Frontal cortex (tissue), 4 donors: ENCODE results near the gene ITIH3. TPM values are rescaled to one million over a fixed set of nuclear protein-coding genes. Genes with fewer than 3 reads are reported as not detected.
A peak's percentile ranks its signal among the peaks of the same experiment; 100 is the strongest.

Experiments used
- DNase-seq, 2 donors: peaks; one replicate each; pipeline ENCODE4 v3.0.0; 2012; ENCODE audit warnings: low spot score in 2 of 2
- FAIRE-seq: peaks from 2 replicates; lab custom pipeline; 2012; peaks lifted over from hg19 to GRCh38; lab: Jason Lieb, UNC
- total RNA-seq: library from RNA; depleted of rRNA; stranded (reverse); fragments of >200 nt; gene quantifications from one replicate; pipeline ENCODE4 v1.2.3, GENCODE V29; 2014
- donor health status: control.
- donor health status: control.
- donor health status: control.

ITIH3 gene
- total RNA-seq, 1 donor from 2014 or later = not detected

DNA sequence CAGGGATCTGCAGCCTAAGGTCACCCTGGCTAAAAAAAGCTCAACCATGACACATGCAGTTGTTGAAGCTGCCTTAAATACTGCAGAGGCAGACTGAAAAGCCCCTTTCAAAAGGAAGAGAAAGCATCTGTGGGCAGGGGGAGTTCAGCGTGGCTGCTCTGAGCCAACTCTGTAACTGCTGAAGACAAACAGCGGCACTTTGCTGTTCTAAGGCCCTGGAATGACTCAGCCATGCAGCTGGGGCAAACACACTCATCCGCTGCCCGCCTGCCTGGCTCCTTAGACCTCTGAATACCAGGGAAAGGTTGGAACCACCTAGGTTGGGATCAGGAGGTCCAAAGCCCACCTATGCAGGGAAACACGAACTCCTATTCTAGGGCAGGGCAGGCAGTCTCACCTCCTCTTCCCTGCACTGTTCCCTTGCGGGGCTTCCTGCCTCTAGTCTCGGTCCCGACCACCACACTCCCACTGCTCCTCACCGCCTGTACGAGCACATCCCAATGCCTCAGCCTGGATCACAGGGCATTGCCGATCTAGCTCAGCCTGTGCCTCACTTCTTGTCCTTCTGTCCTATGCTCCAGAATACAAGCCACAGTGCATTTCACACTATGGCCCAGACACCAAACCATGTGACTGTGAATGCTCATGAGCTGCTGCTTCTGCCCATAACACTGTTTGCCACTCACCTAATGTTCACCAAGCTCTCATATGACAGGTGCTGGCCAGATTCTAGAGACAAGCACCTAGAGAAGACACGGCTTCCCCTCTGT, 46.8 kb downstream of the ITIH3 start:
- DNase-seq (no peak), FAIRE-seq (no peak)

DNA sequence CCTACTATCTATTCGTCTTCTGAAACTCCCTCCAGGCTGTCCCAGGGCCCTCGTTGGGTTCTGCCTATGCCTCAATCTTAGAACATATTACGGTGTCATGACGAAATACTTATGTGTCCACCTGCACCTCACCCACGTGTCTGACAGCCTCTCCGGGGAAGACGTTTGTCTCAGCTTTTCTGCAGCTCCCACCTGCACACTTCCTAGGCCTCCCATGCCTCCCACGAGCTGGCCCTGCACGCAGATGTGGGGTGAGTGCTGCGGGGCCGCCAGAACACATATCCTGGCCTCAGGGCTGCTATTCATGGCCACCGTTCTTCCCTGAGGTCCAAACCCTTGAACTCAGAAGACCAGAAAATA, 47.4 kb downstream of the ITIH3 start:
- no peak for FAIRE-seq
- DNase-seq = no peak

DNA sequence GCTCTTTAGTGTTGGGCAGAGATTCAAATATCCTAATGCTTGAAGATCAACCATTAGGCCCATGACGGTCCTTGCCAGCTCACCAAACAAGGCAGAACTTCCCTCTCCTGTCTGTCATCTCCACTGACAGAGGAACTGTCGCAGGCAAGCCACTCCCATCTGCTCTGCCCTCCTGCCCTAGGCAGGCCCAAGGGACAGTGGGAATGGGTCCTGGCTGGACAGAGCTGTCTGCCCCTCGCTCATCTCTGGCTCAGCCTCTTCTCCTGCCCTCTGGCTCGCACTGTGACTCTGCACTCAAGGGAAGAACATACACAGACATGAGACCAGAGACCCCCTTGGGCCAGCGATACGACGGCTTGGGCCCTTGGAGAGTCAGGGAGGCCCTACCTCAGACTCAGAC, 47.8 kb downstream of the ITIH3 start:
- DNase-seq = no peak
- FAIRE-seq = no peak

DNA sequence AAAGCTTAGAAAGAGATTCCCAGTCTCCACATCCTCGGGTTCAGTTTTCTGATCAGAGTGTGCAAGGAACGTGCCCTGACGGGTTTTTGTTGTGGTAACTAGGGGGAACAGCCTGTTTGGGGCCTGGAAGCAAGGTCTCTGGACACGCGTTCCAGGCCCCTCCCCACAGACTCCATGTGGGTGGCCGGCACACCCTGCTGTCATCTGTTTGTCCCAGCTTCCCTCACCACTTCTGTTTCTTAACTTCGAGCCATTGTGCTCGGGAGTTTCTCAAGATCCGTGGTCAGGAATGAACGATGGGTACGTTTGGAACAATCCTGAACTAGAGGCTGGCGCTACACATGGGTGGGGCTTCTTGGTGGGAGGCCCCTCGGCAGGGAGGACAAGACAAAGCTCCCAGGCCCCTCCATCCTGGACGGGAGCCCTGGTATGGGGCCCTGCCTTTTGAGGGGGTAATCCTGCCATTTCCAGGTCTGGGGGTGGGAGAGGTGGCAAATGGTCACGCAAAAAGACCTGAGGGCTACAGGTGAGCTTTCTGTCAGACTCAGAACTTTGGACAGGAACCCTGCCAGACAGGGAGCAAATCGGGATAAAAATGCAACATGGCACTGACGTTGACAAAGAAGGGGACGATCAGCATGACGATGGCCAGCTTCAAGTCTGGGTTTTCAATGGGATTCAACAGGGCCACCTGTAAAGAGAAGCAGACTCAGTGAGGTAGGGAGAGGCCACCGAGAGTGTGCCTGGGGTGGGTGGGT, 48.7 kb downstream of the ITIH3 start:
- DNase-seq (no peak), FAIRE-seq (no peak)

DNA sequence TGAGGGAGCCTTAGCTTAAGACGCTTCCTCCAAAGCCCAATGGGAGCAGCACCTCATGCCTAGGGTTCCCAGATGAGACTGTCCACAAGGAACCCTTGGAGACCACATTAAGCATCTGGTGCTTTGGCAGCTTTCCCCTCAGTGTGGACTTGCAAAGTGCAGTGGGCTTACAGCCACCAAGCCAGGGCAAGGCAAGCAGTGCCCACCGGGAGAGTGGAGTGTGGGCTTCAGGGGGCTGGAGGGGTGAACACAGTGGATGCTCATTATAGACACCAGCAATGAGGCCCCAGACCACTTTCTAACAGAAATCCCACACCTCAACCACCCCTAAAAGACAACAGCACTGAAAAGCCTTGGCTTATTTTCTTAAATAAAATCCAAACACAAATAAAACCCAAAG, 49.3 kb downstream of the ITIH3 start:
- FAIRE-seq (no peak), DNase-seq (no peak)

DNA sequence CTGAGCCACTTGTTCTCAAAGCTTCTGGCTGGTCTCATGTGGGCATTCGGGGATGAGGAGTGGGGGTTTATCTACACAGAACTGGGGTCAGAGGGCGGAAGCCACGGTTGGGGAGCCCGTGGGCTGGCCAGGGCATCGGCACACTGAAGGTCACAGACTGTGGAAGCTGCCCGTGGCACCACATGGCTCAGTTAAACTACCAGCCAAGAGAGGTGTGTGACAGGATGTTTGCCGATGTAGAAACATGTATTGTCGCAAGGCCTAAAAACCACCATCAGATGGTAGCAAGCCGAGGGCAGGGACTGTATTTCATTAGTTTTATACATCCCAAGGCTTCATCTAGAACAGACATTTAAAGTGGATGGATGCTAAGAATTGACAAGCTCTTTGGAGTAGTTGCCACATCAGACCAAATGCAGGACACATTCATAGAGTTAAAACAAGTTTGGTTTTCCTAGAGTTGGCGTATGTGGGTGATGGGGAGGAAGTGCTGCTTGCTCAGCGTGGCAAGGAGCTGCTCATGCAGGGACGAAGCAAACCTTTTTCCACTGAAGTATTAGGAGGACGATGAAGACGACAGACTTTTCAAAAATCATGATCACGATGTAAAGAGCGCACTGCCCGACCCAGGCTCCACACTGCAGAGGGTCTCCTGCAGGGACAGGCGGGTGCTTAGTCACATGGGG, 49.8 kb downstream of the ITIH3 start:
- FAIRE-seq (no peak), DNase-seq (no peak)

DNA sequence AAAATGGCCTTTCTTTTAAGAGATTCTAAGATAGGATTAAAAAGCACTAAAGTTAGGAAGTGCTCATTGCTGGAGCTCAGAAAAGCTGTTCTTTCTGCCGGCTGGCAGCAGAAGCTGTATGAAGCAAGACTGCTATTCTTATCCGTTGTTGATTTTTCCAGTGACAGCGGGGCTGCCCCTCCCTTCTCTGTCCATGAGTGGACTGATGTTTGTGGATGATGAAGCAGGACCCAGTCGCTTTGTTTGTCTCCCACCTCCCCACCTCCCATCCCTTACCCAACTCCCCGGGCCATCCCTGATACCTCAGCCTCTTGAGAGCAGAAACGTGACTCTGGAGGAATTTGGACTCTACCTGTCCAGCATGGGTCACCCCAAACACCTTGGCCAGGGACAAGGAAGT, 50.6 kb downstream of the ITIH3 start:
- DNase-seq (peak; percentile 31 to 56), FAIRE-seq (no peak)

DNA sequence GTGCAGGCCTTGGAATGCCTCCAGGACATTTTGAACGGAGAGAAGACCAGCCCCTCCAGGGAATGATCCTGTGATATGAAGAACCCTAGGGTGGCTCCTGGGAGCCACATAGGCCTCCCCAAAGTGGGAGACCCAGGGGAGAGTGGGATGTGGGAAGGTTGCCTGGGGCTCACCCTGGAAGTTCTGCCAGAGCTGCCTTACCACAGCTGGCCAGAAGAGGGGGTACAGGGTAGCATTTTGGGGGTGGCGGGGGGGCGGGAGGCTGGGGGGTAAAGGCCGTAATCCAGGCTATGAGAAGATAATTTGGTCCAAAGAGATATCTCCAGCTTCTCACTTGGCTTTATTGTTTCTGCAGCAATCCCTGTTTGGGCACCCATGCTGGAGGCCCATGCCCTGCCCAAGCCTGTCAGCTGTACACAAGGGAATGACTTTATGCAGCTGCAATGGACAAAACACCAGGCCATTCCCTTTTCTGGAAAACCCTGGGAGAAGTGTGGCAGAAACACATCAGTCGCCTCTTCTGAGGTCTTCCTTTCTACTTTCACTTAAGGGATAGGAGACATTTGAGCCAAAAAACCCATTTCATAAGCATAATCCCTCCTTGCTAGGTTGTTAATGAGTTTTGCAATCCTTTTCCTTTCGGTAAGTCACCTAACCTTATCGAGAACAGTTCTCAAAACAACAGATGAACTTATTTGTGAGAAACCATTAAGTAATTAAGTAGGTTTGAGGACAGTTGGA, 51.3 kb downstream of the ITIH3 start:
- DNase-seq (no peak), FAIRE-seq (no peak)

DNA sequence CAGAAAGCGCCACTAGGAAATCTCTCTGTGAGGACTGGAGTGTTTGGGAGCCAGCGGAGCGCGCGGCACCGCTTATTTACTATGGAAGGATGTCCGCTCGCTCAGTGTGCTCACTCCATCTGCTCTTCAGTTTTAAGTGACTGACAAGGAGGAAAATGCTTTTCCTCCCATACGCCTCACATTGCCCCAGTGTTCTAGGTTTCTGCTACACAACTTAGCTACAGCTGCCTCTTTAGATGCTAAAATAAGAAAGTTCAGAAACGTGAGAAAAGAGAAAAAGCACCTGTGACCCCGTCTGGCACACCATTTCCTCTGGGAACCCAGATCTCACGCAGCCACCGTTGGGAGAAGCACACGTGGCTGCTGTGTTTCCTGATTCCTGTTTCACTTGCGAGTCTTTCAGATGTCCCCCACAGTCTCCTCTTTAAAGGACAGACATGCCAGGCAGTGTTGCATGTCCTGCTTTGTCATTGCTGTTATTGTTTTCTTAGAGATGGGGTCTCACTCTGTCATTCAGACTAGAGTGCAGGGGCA, 51.9 kb downstream of the ITIH3 start:
- DNase-seq (no peak), FAIRE-seq (no peak)

DNA sequence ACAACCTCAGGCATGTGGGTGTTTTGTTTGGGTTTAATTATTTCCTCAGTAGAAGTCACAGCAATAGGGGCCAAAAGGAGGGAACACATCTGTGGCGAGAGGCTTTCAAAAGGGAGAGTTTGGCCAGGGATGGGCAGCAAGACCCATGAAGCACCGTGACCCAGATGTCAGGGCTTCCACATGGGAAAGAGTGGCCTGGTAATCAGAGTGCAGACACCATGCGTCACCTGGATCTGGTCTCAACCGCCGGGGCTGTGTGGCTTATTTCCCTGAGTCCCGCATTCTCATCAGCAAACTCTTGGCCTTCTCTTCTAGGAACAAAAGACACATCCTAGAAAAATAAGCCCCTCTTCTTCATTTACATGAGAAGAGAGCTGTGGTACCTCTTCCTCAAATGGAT, 52.6 kb downstream of the ITIH3 start:
- no peak for DNase-seq
- no peak for FAIRE-seq

DNA sequence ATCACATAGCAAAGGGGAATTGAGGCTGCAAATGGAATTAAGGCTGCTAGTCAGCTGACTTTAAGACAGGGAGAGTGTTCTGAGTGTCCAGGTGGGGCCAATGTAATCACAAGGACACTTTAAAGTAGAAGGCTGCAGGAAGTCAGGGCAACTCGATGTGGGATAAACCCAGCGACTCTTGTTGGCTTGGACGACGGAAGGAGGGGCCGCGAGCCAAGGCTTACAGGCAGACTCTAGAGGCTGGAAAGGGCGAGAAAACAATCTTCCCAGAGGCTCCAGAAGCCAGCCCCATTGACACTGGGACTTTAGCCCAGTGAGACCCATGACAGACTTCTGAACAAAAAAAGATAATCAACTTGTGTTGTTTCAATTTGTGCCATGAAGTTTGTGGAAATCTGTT, 53.1 kb downstream of the ITIH3 start:
- FAIRE-seq (no peak), DNase-seq (no peak)

DNA sequence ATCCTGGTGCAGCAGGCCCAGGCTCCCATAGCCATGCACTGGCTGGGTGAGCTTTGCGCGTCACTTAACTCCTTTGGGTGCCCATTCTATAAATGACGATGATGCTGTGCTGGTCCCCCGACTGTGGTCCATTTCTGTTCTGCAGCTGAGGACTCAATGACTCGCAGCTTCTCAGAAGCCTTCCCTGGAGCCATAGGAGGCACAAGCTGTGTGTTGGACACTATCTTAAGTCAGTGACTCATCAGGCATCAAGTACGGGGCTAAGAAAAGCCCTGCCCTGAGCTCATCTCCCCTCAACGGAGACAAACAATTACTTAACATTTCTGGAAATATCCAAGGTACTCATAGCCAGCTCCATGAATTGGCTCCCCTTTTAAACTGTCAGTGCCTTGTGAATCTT, 54.0 kb downstream of the ITIH3 start:
- FAIRE-seq = no peak
- no peak for DNase-seq

DNA sequence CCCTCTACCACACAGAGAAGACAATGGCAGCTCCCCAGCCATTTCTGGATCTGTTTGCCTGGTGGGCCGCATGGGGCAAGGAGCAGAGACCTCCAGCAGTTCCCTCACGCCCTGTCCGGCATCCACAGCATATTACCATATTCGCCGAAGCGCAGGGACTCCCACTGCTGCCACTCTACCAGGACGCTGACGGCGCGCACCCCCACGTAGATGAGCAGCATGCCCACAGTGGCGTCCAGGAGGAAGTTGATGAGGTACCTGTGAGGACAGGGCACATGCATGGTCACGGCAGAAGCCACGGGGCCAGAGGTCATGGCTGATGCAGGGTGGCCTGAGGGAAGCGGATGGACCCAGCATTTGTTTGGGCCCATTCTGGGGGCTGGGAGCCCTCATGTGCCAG, 55.1 kb downstream of the ITIH3 start:
- DNase-seq (no peak), FAIRE-seq (no peak)

DNA sequence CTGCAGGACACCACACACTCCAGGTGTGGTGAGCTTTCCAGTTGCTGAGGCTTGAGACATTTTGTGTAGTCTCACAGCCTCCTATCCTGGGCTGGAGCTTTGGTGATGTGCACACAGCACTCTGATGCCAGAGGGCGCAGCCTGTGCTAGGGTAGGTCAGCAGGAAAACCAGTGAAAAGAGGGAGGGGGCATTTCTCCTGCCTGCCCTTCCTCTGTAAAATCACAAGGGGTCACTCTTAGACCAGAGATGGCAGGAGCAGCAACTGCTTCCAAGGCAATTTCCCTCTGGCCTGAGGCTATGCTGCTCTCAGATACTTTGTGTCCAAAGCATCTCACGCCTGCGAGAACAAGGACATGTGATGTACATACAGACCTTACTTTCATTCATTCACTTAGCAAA, 56.8 kb downstream of the ITIH3 start:
- peak; percentile 33 to 64 for DNase-seq

DNA sequence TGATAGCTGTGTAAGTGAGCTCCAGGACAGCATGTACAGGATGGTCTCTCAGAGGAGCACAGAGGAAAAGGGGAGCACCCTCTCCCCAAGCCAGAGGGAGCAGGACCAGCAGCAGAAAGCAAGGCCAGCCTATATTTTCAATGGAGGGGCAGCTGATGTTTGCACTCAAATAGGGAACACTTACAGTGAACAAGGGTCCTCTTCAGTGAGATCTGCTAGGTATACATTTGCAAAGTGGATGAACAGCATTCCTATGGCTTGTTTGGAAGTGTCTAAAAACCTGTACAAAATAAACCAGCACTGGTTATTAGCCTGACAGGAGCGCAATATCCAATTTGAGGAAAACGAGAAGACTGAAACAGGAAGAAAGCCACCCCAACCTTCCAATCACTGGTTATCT, 57.8 kb downstream of the ITIH3 start:
- DNase-seq (no peak), FAIRE-seq (no peak)

More for the DNA sequence above, 56.8 kb downstream of the ITIH3 start:
- FAIRE-seq = no peak

DNA sequence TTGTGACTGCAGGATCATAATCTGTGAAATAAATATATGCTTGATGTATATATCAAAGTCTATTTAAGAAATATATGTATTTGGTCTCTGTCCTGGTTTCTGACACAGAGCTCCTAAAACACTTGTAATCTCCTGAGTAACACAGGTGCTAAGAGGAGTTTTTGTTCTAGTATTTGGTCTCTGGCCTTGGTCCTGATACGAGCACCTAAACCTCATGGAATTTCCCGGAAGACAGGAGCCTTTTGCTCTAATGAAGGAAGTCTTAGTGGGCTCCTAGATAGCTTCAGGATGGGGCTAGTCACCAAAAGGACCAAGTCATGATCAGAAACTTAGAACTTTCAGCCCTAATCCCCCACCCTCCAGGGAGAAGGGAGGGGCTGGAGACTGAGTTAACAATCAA, 59.4 kb downstream of the ITIH3 start:
- no peak for FAIRE-seq
- no peak for DNase-seq

DNA sequence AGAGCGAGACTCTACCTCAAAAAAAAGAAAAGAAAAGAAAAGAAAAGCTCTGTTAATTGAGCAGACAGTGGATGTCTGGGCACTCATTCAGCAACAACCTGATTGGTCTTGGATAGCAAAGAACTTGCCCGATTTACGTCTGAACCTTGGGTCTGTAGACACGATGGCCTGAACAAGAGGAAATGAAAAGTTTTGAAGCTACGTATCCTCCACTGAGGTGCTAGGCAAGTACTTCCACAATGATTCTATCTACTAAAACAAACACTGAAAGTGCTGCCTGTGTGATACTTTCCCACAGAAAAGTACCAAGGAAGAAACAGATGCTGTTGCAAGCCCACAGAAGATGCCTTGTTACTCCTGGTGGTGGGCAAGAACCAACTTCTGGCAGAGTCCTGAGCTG, 62.1 kb downstream of the ITIH3 start:
- FAIRE-seq = no peak

DNA sequence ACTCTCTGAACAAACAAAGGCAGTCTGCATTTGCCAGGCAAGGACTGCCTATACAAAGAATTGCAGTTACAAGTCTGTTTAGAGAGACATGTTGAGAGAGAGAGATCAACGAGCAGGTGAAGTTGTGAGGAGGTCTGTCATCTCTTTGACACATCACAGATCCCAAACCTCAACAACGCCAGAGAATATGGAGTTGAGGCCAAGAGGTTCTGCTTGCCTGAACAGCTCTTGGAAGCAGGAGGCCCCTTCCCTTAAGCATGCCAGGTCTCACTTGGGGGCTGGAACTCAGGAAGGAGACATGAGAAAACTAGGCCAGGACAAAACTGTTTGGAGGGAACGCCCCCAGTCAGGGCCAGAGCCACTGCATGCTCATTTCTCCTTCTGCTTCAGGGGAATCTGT, 62.5 kb downstream of the ITIH3 start:
- no peak for DNase-seq
- FAIRE-seq = no peak

More for the DNA sequence above, 62.1 kb downstream of the ITIH3 start:
- DNase-seq = no peak

DNA sequence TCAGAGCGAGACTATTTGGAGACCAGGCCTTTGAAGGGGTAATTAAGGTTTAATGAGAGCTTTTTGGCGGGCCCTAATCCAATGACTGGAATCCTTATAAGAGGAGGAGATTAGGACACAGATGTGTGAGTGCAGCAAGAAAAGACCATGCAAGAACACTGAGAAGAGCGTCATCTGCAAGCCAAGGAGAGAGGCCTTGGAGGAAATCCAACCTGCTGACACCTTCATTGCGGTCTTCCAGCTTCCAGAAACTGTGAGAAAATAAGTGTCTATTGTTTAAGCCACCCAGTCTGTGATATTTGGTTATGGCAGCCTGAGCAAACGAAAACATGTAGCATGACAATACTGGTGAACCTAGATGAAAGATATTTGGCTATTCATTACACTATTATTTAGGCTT, 63.3 kb downstream of the ITIH3 start:
- FAIRE-seq = no peak
- DNase-seq = no peak
